NT2/D1 (cell line): Measurements from ENCODE around the gene ADGRG1.

ENCODE experiments used
- SUZ12 ChIP-seq: IDR thresholded peaks from 2 replicates; pipeline ENCODE4 v1.6.1; 2011; ENCODE audit not compliant: insufficient read length, insufficient read depth; ENCODE audit errors: extremely low read depth
- ZNF274 ChIP-seq: IDR thresholded peaks from 2 replicates; pipeline ENCODE4 v1.6.1; 2011; ENCODE audit warnings: mild to moderate bottlenecking, low read depth, low read length

DNA sequence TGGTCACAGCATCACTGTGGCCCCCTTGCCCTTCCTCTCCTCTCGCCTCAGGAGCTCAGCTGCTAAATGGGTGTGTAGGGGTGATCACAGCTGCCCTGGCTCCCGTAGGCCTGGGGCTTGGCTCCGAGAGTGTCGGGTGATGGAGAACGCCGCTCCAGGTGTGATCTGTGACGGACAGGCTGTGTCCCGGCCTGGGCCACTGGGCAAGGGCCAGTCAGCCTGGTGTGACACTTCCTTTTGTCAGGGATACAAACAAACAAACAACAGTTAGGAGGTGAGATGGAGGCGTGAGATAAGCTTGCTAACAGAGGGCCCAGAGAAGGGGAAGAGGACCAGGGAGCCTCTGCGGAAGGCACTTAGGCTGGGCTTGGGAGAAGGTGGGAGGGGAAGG lies 2.0 kb downstream of the ADGRG1 start:
- no peak for TF ChIP-seq ZNF274
- no peak for TF ChIP-seq SUZ12
